ENCODE results near the gene AMOTL2.
A peak's percentile ranks its signal among the peaks of the same experiment; 100 is the strongest.

Gene AMOTL2

GRCh38 chr3:134369861-134370596, 4.2 kb downstream of the AMOTL2 start:
- TF ChIP-seq YY1 (IDR thresholded peaks at IDR 0.05; ENCODE audit: low read depth) (no peak), TCF12 (IDR thresholded peaks at IDR 0.05; ENCODE audit: low read depth) (no peak), USF1 (IDR thresholded peaks at IDR 0.05) (no peak), CEBPB (IDR thresholded peaks at IDR 0.05) (no peak)

GRCh38 chr3:134369231-134369741, 5.0 kb downstream of the AMOTL2 start:
- TF ChIP-seq TEAD4 (IDR thresholded peaks at IDR 0.05): peak; percentile 59
- no peak for TF ChIP-seq EGR1 (IDR thresholded peaks at IDR 0.05)
- no peak for TF ChIP-seq CREB1 (IDR thresholded peaks at IDR 0.05; ENCODE audit: low read depth)
- peak; percentile 22; the same call in 1 of the 2 replicates for TF ChIP-seq TCF12 (IDR thresholded peaks at IDR 0.05; ENCODE audit: low read depth)
- no peak for TF ChIP-seq MAX (IDR thresholded peaks at IDR 0.05)
- TF ChIP-seq TAF1 (IDR thresholded peaks at IDR 0.05; ENCODE audit: low read depth): no peak
- TF ChIP-seq USF1 (IDR thresholded peaks at IDR 0.05): no peak
- no peak for TF ChIP-seq RAD21 (IDR thresholded peaks at IDR 0.05; ENCODE audit: low read depth)
- TF ChIP-seq ZBTB7A (IDR thresholded peaks at IDR 0.05; ENCODE audit: low read depth): no peak
- 0 out of 2 replicates have a peak, but pooled peaks have one; percentile 17 for TF ChIP-seq EP300 (IDR thresholded peaks at IDR 0.05; ENCODE audit: borderline replicate concordance)
- no peak for TF ChIP-seq YY1 (IDR thresholded peaks at IDR 0.05; ENCODE audit: low read depth)
- no peak for TF ChIP-seq CEBPB (IDR thresholded peaks at IDR 0.05)
- TF ChIP-seq REST (IDR thresholded peaks at IDR 0.05; ENCODE audit: low read depth): no peak
- no peak for TF ChIP-seq FOXM1 (IDR thresholded peaks at IDR 0.05; ENCODE audit: borderline replicate concordance, low read depth)
- TF ChIP-seq NFIC (IDR thresholded peaks at IDR 0.05): no peak

- TF ChIP-seq YY1 (IDR thresholded peaks at IDR 0.05; ENCODE audit: low read depth) (no peak), TAF1 (IDR thresholded peaks at IDR 0.05; ENCODE audit: low read depth) (no peak), REST (IDR thresholded peaks at IDR 0.05; ENCODE audit: low read depth) (no peak), TEAD4 (IDR thresholded peaks at IDR 0.05) (no peak), NFIC (IDR thresholded peaks at IDR 0.05) (no peak), ZBTB7A (IDR thresholded peaks at IDR 0.05; ENCODE audit: low read depth) (no peak), TCF12 (IDR thresholded peaks at IDR 0.05; ENCODE audit: low read depth) (no peak)
These were observed 5.5 kb downstream of the AMOTL2 start for GRCh38 chr3:134368751-134369105.

GRCh38 chr3:134367869-134368750, 6.1 kb downstream of the AMOTL2 start:
- TF ChIP-seq TCF12 (IDR thresholded peaks at IDR 0.05; ENCODE audit: low read depth) (no peak), CEBPB (IDR thresholded peaks at IDR 0.05) (no peak), TAF1 (IDR thresholded peaks at IDR 0.05; ENCODE audit: low read depth) (no peak), TEAD4 (IDR thresholded peaks at IDR 0.05) (no peak), NFIC (IDR thresholded peaks at IDR 0.05) (no peak), RAD21 (IDR thresholded peaks at IDR 0.05; ENCODE audit: low read depth) (no peak)

- TF ChIP-seq ZBTB7A (IDR thresholded peaks at IDR 0.05; ENCODE audit: low read depth) (peak; percentile 26; the same call in 1 of the 2 replicates), TAF1 (IDR thresholded peaks at IDR 0.05; ENCODE audit: low read depth) (no peak), MAX (IDR thresholded peaks at IDR 0.05) (peak; percentile 90), FOXM1 (IDR thresholded peaks at IDR 0.05; ENCODE audit: borderline replicate concordance, low read depth) (no peak), EGR1 (IDR thresholded peaks at IDR 0.05) (no peak), CEBPB (IDR thresholded peaks at IDR 0.05) (no peak), TEAD4 (IDR thresholded peaks at IDR 0.05) (no peak), NFIC (IDR thresholded peaks at IDR 0.05) (peak; percentile 62), REST (IDR thresholded peaks at IDR 0.05; ENCODE audit: low read depth) (no peak), CREB1 (IDR thresholded peaks at IDR 0.05; ENCODE audit: low read depth) (no peak), EP300 (IDR thresholded peaks at IDR 0.05; ENCODE audit: borderline replicate concordance) (no peak; the same call in 1 of the 2 replicates), USF1 (IDR thresholded peaks at IDR 0.05) (0 out of 2 replicates have a peak, but pooled peaks have one; percentile 14), RAD21 (IDR thresholded peaks at IDR 0.05; ENCODE audit: low read depth) (0 out of 2 replicates have a peak, but pooled peaks have one; percentile 0), YY1 (IDR thresholded peaks at IDR 0.05; ENCODE audit: low read depth) (0 out of 2 replicates have a peak, but pooled peaks have one; percentile 16), TCF12 (IDR thresholded peaks at IDR 0.05; ENCODE audit: low read depth) (no peak)
These were observed 7.1 kb downstream of the AMOTL2 start for GRCh38 chr3:134366928-134367811.
